ENCODE measurements around the gene TNNI2.

Gene TNNI2

GRCh38 chr11:1839924-1840779 is 1.4 kb downstream of the TNNI2 start:
- Histone ChIP-seq H3K9ac (ENCODE audit: low read length) (no peak overlapping the region), H3K9me2 (replicated peaks; ENCODE audit: insufficient read depth, low read length) (no peaks in the 10 kb centered on the region), H3K27me3 (replicated peaks; ENCODE audit: insufficient read depth, low read length) (peaks cover 50% of the 10 kb centered on the region), H2AFZ (ENCODE audit: low read length) (no peak overlapping the region), H3K36me3 (replicated peaks; ENCODE audit: insufficient read depth, low read length) (no peaks in the 10 kb centered on the region), H3K27ac (ENCODE audit: low read length) (no peak overlapping the region), H3K4me3 (ENCODE audit: low read length) (no peak overlapping the region), H3F3A (ENCODE audit: insufficient read depth, low read length) (no peaks in the 10 kb centered on the region), H3K4me1 (ENCODE audit: low read length) (no peaks in the 10 kb centered on the region), H3K4me2 (ENCODE audit: low read depth, low read length) (no peak overlapping the region), H3K9me3 (replicated peaks; ENCODE audit: insufficient read depth, low read length) (no peaks in the 10 kb centered on the region), H4K20me1 (ENCODE audit: insufficient read depth, low read length) (no peaks in the 10 kb centered on the region), H3K79me2 (ENCODE audit: low read length) (no peaks in the 10 kb centered on the region)
- TF ChIP-seq EZH2 (optimal IDR thresholded peaks at IDR 0.05; ENCODE audit: low read depth, low read length) (no peak), EZH2phosphoT487 (IDR thresholded peaks at IDR 0.05; ENCODE audit: low read length) (no peak)
- TF ChIP-seq, protein P1, sequence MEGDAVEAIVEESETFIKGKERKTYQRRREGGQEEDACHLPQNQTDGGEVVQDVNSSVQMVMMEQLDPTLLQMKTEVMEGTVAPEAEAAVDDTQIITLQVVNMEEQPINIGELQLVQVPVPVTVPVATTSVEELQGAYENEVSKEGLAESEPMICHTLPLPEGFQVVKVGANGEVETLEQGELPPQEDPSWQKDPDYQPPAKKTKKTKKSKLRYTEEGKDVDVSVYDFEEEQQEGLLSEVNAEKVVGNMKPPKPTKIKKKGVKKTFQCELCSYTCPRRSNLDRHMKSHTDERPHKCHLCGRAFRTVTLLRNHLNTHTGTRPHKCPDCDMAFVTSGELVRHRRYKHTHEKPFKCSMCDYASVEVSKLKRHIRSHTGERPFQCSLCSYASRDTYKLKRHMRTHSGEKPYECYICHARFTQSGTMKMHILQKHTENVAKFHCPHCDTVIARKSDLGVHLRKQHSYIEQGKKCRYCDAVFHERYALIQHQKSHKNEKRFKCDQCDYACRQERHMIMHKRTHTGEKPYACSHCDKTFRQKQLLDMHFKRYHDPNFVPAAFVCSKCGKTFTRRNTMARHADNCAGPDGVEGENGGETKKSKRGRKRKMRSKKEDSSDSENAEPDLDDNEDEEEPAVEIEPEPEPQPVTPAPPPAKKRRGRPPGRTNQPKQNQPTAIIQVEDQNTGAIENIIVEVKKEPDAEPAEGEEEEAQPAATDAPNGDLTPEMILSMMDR (IDR thresholded peaks at IDR 0.05; ENCODE audit: low read length): no peak
- no peak for DNase-seq

GRCh38 chr11:1840780-1841480 is 2.1 kb downstream of the TNNI2 start:
- Histone ChIP-seq H3F3A (ENCODE audit: insufficient read depth, low read length) (no peaks in the 10 kb centered on the region), H3K4me3 (ENCODE audit: low read length) (no peak overlapping the region), H3K4me1 (ENCODE audit: low read length) (no peaks in the 10 kb centered on the region), H3K79me2 (ENCODE audit: low read length) (no peaks in the 10 kb centered on the region), H3K9me2 (replicated peaks; ENCODE audit: insufficient read depth, low read length) (no peaks in the 10 kb centered on the region), H4K20me1 (ENCODE audit: insufficient read depth, low read length) (no peaks in the 10 kb centered on the region), H3K9me3 (replicated peaks; ENCODE audit: insufficient read depth, low read length) (no peaks in the 10 kb centered on the region), H3K27ac (ENCODE audit: low read length) (no peak overlapping the region), H3K36me3 (replicated peaks; ENCODE audit: insufficient read depth, low read length) (no peaks in the 10 kb centered on the region), H3K9ac (ENCODE audit: low read length) (no peak overlapping the region), H3K4me2 (ENCODE audit: low read depth, low read length) (no peak overlapping the region), H2AFZ (ENCODE audit: low read length) (no peak overlapping the region), H3K27me3 (replicated peaks; ENCODE audit: insufficient read depth, low read length) (peaks cover 50% of the 10 kb centered on the region)
- no peak for DNase-seq
- TF ChIP-seq EZH2phosphoT487 (IDR thresholded peaks at IDR 0.05; ENCODE audit: low read length): no peak
- TF ChIP-seq, protein P1 (IDR thresholded peaks at IDR 0.05; ENCODE audit: low read length): no peak
- TF ChIP-seq EZH2 (optimal IDR thresholded peaks at IDR 0.05; ENCODE audit: low read depth, low read length): no peak

- TF ChIP-seq EZH2 (optimal IDR thresholded peaks at IDR 0.05; ENCODE audit: low read depth, low read length) (no peak), EZH2phosphoT487 (IDR thresholded peaks at IDR 0.05; ENCODE audit: low read length) (no peak)
- TF ChIP-seq, protein P1 (IDR thresholded peaks at IDR 0.05; ENCODE audit: low read length): no peak
- Histone ChIP-seq H2AFZ (ENCODE audit: low read length) (no peak overlapping the region), H4K20me1 (ENCODE audit: insufficient read depth, low read length) (no peaks in the 10 kb centered on the region), H3K27ac (ENCODE audit: low read length) (no peak overlapping the region), H3K27me3 (replicated peaks; ENCODE audit: insufficient read depth, low read length) (peaks cover 50% of the 10 kb centered on the region), H3K9me3 (replicated peaks; ENCODE audit: insufficient read depth, low read length) (no peaks in the 10 kb centered on the region), H3K4me2 (ENCODE audit: low read depth, low read length) (no peak overlapping the region), H3K36me3 (replicated peaks; ENCODE audit: insufficient read depth, low read length) (no peaks in the 10 kb centered on the region), H3K9me2 (replicated peaks; ENCODE audit: insufficient read depth, low read length) (no peaks in the 10 kb centered on the region), H3K4me1 (ENCODE audit: low read length) (no peaks in the 10 kb centered on the region), H3F3A (ENCODE audit: insufficient read depth, low read length) (no peaks in the 10 kb centered on the region), H3K9ac (ENCODE audit: low read length) (no peak overlapping the region), H3K79me2 (ENCODE audit: low read length) (no peaks in the 10 kb centered on the region), H3K4me3 (ENCODE audit: low read length) (no peak overlapping the region)
- no peak for DNase-seq
These were observed 2.8 kb downstream of the TNNI2 start for GRCh38 chr11:1841511-1842148.
